IMR-90 (cell line): ENCODE data around the gene FOXK1.

Experiments
- CHD1 ChIP-seq: IDR thresholded peaks from 2 replicates; pipeline ENCODE4 v1.6.1; 2012; ENCODE audit warnings: low read depth, low read length, improper control_type of control experiment
- FOS ChIP-seq: fragments of 150-350 bp; IDR thresholded peaks from 2 replicates; pipeline ENCODE4 v1.6.1; 2016; ENCODE audit warnings: low read depth, low read length
- POLR2A ChIP-seq: IDR thresholded peaks from 2 replicates; pipeline ENCODE4 v1.6.1; 2012; ENCODE audit warnings: mild to moderate bottlenecking, low read depth, low read length
- RAD21 ChIP-seq: IDR thresholded peaks from 2 replicates; pipeline ENCODE4 v1.6.1; 2012; ENCODE audit warnings: low read length, improper control_type of control experiment
- RCOR1 ChIP-seq: IDR thresholded peaks from 2 replicates; pipeline ENCODE4 v1.6.1; 2012; ENCODE audit warnings: mild to moderate bottlenecking, low read length, improper control_type of control experiment; ENCODE audit not compliant: insufficient replicate concordance
- RFX5 ChIP-seq: IDR thresholded peaks from 2 replicates; pipeline ENCODE4 v1.8.0; 2012; ENCODE audit warnings: low read depth, mild to moderate bottlenecking, low read length, moderate library complexity
- SMC3 ChIP-seq: fragments of 150-350 bp; IDR thresholded peaks from 2 replicates; pipeline ENCODE4 v1.6.1; 2016; ENCODE audit warnings: low read depth, mild to moderate bottlenecking, antibody characterized with exemption, low read length, moderate library complexity
- TF ChIP-seq, protein P1 (sequence below): conservative IDR thresholded peaks from 2 replicates; pipeline ENCODE4 v1.5.1; 2012; ENCODE audit warnings: mild to moderate bottlenecking, low read depth, low read length, improper control_type of control experiment
- TF ChIP-seq, protein P2 (sequence below): fragments of 150-350 bp; IDR thresholded peaks from 2 replicates; pipeline ENCODE4 v1.6.1; 2017; ENCODE audit warnings: mild to moderate bottlenecking, antibody characterized with exemption, low read length, low read depth

DNA sequence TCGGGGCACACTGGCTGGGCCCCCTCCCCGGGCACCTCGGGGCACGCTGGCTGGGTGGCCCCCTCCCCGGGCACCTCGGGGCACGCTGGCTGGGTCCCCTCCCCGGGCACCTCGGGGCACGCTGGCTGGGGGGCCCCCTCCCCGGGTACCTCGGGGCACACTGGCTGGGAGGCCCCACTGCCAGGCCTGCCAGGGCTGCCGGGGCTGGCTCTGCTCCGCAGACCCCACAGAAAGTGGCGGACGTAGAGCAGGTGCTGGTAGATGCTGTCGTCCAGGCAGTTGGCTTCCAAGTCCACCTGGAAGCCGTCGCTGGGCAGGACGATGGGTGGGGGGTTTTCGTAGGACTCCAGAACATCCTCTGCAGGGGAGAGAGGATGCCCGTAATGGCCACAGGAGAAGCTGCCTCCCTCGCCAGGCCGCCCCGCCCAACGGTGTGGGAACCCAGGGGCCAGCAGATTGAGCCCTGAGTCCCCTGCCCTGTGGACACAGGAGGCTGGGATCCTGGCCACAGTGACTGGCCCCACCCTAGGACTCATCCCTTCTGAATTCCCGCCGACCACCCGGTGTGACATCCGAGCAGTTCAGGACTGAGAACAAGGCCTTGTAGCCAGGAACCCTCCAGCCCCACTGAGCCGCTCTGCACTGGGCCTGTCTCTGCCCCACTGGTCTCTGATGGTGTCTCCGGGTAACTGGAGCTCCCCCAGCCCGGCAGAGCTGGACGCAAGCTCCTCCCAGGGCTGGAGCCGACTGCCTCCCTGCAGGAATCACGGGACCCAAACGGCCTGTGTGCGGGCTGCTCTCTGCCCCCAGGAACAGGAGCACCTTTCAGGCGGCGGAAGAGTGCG is 121.5 kb downstream of the FOXK1 start:
- TF ChIP-seq RFX5 = no peak
- TF ChIP-seq, protein P1, sequence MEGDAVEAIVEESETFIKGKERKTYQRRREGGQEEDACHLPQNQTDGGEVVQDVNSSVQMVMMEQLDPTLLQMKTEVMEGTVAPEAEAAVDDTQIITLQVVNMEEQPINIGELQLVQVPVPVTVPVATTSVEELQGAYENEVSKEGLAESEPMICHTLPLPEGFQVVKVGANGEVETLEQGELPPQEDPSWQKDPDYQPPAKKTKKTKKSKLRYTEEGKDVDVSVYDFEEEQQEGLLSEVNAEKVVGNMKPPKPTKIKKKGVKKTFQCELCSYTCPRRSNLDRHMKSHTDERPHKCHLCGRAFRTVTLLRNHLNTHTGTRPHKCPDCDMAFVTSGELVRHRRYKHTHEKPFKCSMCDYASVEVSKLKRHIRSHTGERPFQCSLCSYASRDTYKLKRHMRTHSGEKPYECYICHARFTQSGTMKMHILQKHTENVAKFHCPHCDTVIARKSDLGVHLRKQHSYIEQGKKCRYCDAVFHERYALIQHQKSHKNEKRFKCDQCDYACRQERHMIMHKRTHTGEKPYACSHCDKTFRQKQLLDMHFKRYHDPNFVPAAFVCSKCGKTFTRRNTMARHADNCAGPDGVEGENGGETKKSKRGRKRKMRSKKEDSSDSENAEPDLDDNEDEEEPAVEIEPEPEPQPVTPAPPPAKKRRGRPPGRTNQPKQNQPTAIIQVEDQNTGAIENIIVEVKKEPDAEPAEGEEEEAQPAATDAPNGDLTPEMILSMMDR = no peak
- TF ChIP-seq POLR2A = no peak
- no peak for TF ChIP-seq RAD21
- no peak for TF ChIP-seq FOS
- no peak for TF ChIP-seq SMC3
- TF ChIP-seq, protein P2, sequence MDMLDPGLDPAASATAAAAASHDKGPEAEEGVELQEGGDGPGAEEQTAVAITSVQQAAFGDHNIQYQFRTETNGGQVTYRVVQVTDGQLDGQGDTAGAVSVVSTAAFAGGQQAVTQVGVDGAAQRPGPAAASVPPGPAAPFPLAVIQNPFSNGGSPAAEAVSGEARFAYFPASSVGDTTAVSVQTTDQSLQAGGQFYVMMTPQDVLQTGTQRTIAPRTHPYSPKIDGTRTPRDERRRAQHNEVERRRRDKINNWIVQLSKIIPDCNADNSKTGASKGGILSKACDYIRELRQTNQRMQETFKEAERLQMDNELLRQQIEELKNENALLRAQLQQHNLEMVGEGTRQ = no peak
- TF ChIP-seq CHD1 = no peak
- TF ChIP-seq RCOR1 = no peak
